Measurements from ENCODE around the gene IRAK2.

DNA sequence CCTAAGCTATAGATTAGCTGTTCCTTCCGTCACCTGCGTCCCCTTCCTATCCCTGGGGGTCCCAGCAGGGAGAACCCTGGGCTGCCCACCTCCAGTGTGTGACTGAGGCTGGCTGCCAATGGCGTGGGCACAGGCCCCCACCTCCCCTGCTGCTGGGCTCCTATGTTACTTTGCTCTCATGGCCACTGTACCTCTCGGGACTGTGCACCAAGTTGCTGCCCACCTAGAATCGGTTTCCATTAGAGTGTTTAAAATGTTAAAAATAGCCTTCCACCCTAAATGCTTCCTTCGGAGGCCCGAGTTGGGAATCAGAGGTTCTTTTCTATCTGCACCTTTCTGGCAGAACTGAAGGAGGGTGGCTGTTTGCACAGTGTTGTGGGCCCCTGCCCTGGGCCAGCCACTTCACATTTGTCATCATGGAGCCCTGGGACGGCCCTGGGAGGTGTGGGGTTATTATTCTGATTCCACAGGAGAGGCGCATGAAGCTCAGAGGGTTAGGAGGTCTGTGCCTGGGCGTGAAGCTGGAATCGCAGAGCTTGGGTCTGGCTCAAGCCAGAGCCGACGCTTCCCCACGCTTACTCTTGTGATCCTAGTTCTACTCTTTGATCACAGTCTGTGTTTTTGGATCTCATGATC lies 29.1 kb downstream of the IRAK2 start:
- TF ChIP-seq, protein P1, sequence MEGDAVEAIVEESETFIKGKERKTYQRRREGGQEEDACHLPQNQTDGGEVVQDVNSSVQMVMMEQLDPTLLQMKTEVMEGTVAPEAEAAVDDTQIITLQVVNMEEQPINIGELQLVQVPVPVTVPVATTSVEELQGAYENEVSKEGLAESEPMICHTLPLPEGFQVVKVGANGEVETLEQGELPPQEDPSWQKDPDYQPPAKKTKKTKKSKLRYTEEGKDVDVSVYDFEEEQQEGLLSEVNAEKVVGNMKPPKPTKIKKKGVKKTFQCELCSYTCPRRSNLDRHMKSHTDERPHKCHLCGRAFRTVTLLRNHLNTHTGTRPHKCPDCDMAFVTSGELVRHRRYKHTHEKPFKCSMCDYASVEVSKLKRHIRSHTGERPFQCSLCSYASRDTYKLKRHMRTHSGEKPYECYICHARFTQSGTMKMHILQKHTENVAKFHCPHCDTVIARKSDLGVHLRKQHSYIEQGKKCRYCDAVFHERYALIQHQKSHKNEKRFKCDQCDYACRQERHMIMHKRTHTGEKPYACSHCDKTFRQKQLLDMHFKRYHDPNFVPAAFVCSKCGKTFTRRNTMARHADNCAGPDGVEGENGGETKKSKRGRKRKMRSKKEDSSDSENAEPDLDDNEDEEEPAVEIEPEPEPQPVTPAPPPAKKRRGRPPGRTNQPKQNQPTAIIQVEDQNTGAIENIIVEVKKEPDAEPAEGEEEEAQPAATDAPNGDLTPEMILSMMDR (conservative IDR thresholded peaks at IDR 0.05 in 1 of 2, IDR thresholded peaks at IDR 0.05 in 1 of 2; ENCODE audit: low read depth in 1 of 2, low read length in 2 of 2): no peak
- TF ChIP-seq EZH2 (IDR thresholded peaks at IDR 0.05; ENCODE audit: low read length, missing control alignments): no peak

Measured in fibroblast of lung (primary cell).